Gastrocnemius medialis (tissue), 4 donors: ENCODE data around the gene C5orf47. TPM values are rescaled to one million over a fixed set of nuclear protein-coding genes. Genes with fewer than 3 reads are reported as not detected.

ENCODE experiments used
- ATAC-seq, 2 donors: fragments of 150-250 bp; one replicate each; pipeline ENCODE4 v1.9.1; 2016
- DNase-seq, 2 donors: peaks; one replicate each; pipeline ENCODE4 v3.0.0-alpha.2; 2019
- H3K27ac ChIP-seq, 4 donors: fragments of 200-600 bp; sonication (generic); 1 replicate in 1 of 4; 2 replicates in 3 of 4; pipeline ENCODE4 v1.5.1; 2016 to 2018; ENCODE audit warnings: mild to moderate bottlenecking in 2 of 4, moderate library complexity in 1 of 4
- H3K27me3 ChIP-seq, 3 donors: fragments of 200-600 bp; sonication (generic) in 2 of 3; 1 replicate in 1 of 3; 2 replicates in 2 of 3; pipeline versions ENCODE4 v1.5.1 to v1.6.0; 2016 to 2019; ENCODE audit warnings: mild to moderate bottlenecking in 1 of 3, moderate library complexity in 1 of 3
- H3K36me3 ChIP-seq, 2 donors: fragments of 200-600 bp; sonication (generic) in 1 of 2; one replicate each; pipeline ENCODE4 v1.5.1; 2017 to 2018
- H3K4me1 ChIP-seq, 2 donors: fragments of 200-600 bp; sonication (generic) in 1 of 2; one replicate each; pipeline ENCODE4 v1.5.1; 2016 to 2017; ENCODE audit warnings: mild to moderate bottlenecking in 2 of 2
- H3K4me3 ChIP-seq, 4 donors: fragments of 200-600 bp; sonication (generic) in 3 of 4; 1 replicate in 1 of 4; 2 replicates in 3 of 4; pipeline ENCODE4 v1.5.1; 2016 to 2019; ENCODE audit warnings: mild to moderate bottlenecking in 2 of 4
- H3K9me3 ChIP-seq, 3 donors: fragments of 200-600 bp; sonication (generic) in 2 of 3; 1 replicate in 1 of 3; 2 replicates in 2 of 3; pipeline ENCODE4 v1.5.1; 2016 to 2019
- POLR2A ChIP-seq, 2 donors: fragments of 450-650 bp; IDR thresholded peaks; one replicate each; pipeline ENCODE4 v1.6.1; 2017; ENCODE audit warnings: antibody characterized with exemption in 2 of 2, mild to moderate bottlenecking in 2 of 2, moderate library complexity in 2 of 2
- in situ Hi-C, 4 donors: fragments of 200-750 bp; cut with MboI; loops; one replicate each; pipeline versions ENCODE4 v1.15.0 to v1.8.0; 2017; ENCODE audit warnings: low sequenced_read_pairs in 4 of 4
- intact Hi-C: fragments of 100-400 bp; cut with DNase I; formaldehyde crosslinking; loops from one replicate; pipeline ENCODE4 v1.15.1; 2023; ENCODE audit warnings: low total_unique reads
- total RNA-seq, 4 donors: library from RNA; depleted of rRNA; stranded (reverse); fragments of >200 nt; gene quantifications; one replicate each; pipeline versions ENCODE4 v1.1.0 to v1.2.3, GENCODE V29; 2016
- TF ChIP-seq, protein P1 (sequence below), 5 experiments: fragments of 450-650 bp in 3 of 5; fragments of 200-600 bp in 2 of 5; sonication (generic) in 2 of 5; IDR thresholded peaks in 4 of 5; conservative IDR thresholded peaks in 1 of 5; 1 replicate in 4 of 5; 2 replicates in 1 of 5; pipeline ENCODE4 v1.5.1; 2016 to 2019; ENCODE audit warnings: antibody characterized with exemption in 5 of 5, mild to moderate bottlenecking in 3 of 5, moderate library complexity in 3 of 5

C5orf47 gene
- total RNA-seq, 4 donors from 2014 or later: 0.61 TPM; not detected in 3

DNA sequence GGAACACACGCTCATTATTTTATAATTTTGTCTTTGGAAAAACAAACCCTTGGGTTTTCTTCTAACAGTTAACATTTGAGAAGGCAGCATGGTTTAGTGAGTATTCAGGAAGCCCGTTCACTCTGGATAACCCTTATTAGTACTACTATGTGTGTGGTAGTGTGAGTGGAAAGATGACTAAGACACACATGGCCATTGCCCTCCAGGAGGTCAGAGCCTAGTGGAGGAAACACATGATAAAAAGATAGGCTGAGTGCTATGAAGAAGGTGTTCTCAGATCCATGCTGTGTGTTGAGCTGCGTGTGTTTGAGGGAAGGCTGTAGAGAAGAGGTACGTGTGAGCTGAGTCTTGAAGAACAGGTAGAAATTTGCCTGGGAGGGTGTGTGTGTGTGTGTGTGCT lies 8.4 kb downstream of the C5orf47 start:
- Histone ChIP-seq H3K27ac (no peak overlapping the region), H3K4me3 (no peak overlapping the region), H3K9me3 (no peaks in the 10 kb centered on the region), H3K4me1 (no peaks in the 10 kb centered on the region), H3K27me3 (peaks cover 0 to 2% (median 0%) of the 10 kb centered on the region in 3 donors), H3K36me3 (no peaks in the 10 kb centered on the region)
- intact Hi-C loops: no loop called here
- no peak for TF ChIP-seq POLR2A (IDR thresholded peaks at IDR 0.05)
- TF ChIP-seq, protein P1, sequence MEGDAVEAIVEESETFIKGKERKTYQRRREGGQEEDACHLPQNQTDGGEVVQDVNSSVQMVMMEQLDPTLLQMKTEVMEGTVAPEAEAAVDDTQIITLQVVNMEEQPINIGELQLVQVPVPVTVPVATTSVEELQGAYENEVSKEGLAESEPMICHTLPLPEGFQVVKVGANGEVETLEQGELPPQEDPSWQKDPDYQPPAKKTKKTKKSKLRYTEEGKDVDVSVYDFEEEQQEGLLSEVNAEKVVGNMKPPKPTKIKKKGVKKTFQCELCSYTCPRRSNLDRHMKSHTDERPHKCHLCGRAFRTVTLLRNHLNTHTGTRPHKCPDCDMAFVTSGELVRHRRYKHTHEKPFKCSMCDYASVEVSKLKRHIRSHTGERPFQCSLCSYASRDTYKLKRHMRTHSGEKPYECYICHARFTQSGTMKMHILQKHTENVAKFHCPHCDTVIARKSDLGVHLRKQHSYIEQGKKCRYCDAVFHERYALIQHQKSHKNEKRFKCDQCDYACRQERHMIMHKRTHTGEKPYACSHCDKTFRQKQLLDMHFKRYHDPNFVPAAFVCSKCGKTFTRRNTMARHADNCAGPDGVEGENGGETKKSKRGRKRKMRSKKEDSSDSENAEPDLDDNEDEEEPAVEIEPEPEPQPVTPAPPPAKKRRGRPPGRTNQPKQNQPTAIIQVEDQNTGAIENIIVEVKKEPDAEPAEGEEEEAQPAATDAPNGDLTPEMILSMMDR (IDR thresholded peaks at IDR 0.05 in 4 of 5, conservative IDR thresholded peaks at IDR 0.05 in 1 of 5): no peak
- no peak for DNase-seq
- no peak for ATAC-seq
- in situ Hi-C loops: loop anchor here in 3 of 4 donors (25.0 kb wide), 2 partner anchors 685 to 710 kb away; no protein-coding TSS in a partner anchor

DNA sequence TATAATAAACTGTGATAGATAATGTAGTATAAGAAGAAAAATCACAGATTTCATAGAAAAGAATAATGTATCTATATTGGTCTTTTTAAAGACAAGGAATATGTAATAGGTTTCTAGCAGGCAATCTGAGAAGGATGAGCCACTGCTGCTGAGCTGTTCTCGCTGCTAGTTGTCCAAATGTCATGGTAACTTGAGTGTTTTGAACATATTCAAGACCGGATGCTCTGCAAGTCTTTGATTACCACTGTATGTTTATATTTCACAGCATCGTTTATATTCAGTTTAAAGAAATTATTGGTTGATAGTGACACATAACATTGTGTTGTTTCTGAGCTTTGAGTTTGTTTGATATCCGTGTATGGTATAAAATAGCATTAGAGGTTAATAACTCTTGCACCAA lies 9.6 kb downstream of the C5orf47 start:
- no peak overlapping the region for H3K4me3 ChIP-seq
- no peak overlapping the region for H3K27ac ChIP-seq
- H3K4me1 ChIP-seq: no peaks in the 10 kb centered on the region
- ATAC-seq (no peak), DNase-seq (no peak)
- no peaks in the 10 kb centered on the region for H3K9me3 ChIP-seq
- in situ Hi-C loops (loop anchor here in 3 of 4 donors (25.0 kb wide), 2 partner anchors 686 to 711 kb away; no protein-coding TSS in a partner anchor), intact Hi-C loops (no loop called here)
- TF ChIP-seq POLR2A (IDR thresholded peaks at IDR 0.05): no peak
- TF ChIP-seq, protein P1 (IDR thresholded peaks at IDR 0.05 in 4 of 5, conservative IDR thresholded peaks at IDR 0.05 in 1 of 5): no peak
- no peaks in the 10 kb centered on the region for H3K36me3 ChIP-seq
- peaks cover 0 to 2% (median 0%) of the 10 kb centered on the region in 3 donors for H3K27me3 ChIP-seq

- ATAC-seq (no peak), DNase-seq (no peak)
- H3K36me3 ChIP-seq: no peaks in the 10 kb centered on the region
- no peaks in the 10 kb centered on the region for H3K9me3 ChIP-seq
- no peak overlapping the region for H3K4me3 ChIP-seq
- no peak for TF ChIP-seq POLR2A (IDR thresholded peaks at IDR 0.05)
- TF ChIP-seq, protein P1 (IDR thresholded peaks at IDR 0.05 in 4 of 5, conservative IDR thresholded peaks at IDR 0.05 in 1 of 5): no peak
- in situ Hi-C loops (no loop called here), intact Hi-C loops (no loop called here)
- H3K27ac ChIP-seq: no peak overlapping the region
- no peaks in the 10 kb centered on the region for H3K4me1 ChIP-seq
- peaks cover 0 to 2% (median 0%) of the 10 kb centered on the region in 3 donors for H3K27me3 ChIP-seq
Measured at GRCh38 chr5:174000076-174000475, 11.1 kb downstream of the C5orf47 start.

DNA sequence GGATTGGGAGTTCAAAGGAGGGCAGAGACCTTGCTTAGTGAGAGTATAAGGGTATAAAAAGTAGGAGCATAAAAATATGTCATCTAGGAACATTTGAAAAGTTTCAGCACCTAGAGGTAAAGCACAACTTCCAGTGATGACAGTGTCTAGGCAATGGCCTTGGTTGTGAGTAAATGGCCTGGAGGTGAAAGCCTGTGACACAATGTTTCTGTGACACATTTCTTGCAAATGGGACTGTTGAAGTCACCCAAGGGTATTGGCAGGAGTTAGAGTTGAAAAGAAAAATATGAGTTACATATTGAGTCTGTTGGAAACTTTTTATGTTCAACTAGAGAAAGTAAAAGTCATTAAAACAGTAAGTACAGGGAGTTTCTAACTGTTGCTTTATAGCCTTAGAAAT lies 14.8 kb downstream of the C5orf47 start:
- DNase-seq (no peak), ATAC-seq (no peak)
- intact Hi-C loops: no loop called here
- in situ Hi-C loops: no loop called here
- Histone ChIP-seq H3K36me3 (no peaks in the 10 kb centered on the region), H3K4me3 (no peak overlapping the region), H3K9me3 (no peaks in the 10 kb centered on the region), H3K27me3 (peaks cover 0 to 2% (median 0%) of the 10 kb centered on the region in 3 donors), H3K4me1 (no peaks in the 10 kb centered on the region), H3K27ac (no peak overlapping the region)
- TF ChIP-seq, protein P1 (IDR thresholded peaks at IDR 0.05 in 4 of 5, conservative IDR thresholded peaks at IDR 0.05 in 1 of 5): no peak
- TF ChIP-seq POLR2A (IDR thresholded peaks at IDR 0.05): no peak

GRCh38 chr5:174008922-174009321 lies 20.0 kb downstream of the C5orf47 start:
- no peaks in the 10 kb centered on the region for H3K9me3 ChIP-seq
- H3K4me3 ChIP-seq: no peak overlapping the region
- intact Hi-C loops (no loop called here), in situ Hi-C loops (no loop called here)
- DNase-seq: no peak
- ATAC-seq: no peak
- no peak overlapping the region for H3K27ac ChIP-seq
- TF ChIP-seq, protein P1 (IDR thresholded peaks at IDR 0.05 in 4 of 5, conservative IDR thresholded peaks at IDR 0.05 in 1 of 5): no peak
- TF ChIP-seq POLR2A (IDR thresholded peaks at IDR 0.05): no peak
- H3K4me1 ChIP-seq: no peaks in the 10 kb centered on the region
- no peaks in the 10 kb centered on the region for H3K27me3 ChIP-seq
- no peaks in the 10 kb centered on the region for H3K36me3 ChIP-seq
